ENCODE measurements around the gene PRIMA1. TPM values are rescaled to one million over a fixed set of nuclear protein-coding genes. Genes with fewer than 3 reads are reported as not detected.

The PRIMA1 gene
- total RNA-seq, 1 donor, result not detected

DNA sequence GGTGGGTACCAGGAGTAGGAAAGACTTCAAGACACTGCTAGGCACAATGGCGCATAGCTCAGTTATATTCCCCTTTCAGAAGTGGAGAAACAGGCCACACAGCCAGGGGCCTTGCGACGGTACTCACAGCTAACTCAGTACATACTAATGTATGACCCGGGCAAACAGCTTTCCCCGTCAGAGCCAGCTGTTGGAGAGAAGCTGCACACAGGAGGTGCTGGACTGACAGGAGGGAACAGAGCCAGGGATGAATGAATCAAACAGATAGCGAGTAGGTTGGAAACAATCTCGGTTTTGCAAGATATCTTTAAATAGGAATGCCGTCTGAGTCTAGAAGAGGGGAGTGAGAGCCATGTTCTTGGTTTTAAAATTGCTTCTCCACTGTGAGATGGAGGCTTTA lies 45.5 kb downstream of the PRIMA1 start:
- no peak overlapping the region for H3K4me3 ChIP-seq (ENCODE audit: insufficient read depth, low read length)
- no peaks in the 10 kb centered on the region for H4K20me1 ChIP-seq (ENCODE audit: insufficient read depth, low read length)
- H3K27ac ChIP-seq (ENCODE audit: low read depth, low read length), result no peak overlapping the region
- DNase-seq (ENCODE audit: insufficient read length, low spot score, missing footprints), result peak; percentile 3
- no peaks in the 10 kb centered on the region for H3K4me1 ChIP-seq (ENCODE audit: insufficient read depth, low read length)
- H3K9me3 ChIP-seq (ENCODE audit: low read depth, low read length), result no peaks in the 10 kb centered on the region
- no peaks in the 10 kb centered on the region for H3K36me3 ChIP-seq (ENCODE audit: insufficient read depth, low read length)
- H3K4me2 ChIP-seq (ENCODE audit: insufficient read depth, low read length), result no peak overlapping the region
- H2AFZ ChIP-seq (ENCODE audit: low read length), result no peak overlapping the region
- H3K27me3 ChIP-seq (ENCODE audit: insufficient read depth, low read length), result no peaks in the 10 kb centered on the region
- no peaks in the 10 kb centered on the region for H3K79me2 ChIP-seq (ENCODE audit: insufficient read depth, low read length)
- TF ChIP-seq, protein P1, sequence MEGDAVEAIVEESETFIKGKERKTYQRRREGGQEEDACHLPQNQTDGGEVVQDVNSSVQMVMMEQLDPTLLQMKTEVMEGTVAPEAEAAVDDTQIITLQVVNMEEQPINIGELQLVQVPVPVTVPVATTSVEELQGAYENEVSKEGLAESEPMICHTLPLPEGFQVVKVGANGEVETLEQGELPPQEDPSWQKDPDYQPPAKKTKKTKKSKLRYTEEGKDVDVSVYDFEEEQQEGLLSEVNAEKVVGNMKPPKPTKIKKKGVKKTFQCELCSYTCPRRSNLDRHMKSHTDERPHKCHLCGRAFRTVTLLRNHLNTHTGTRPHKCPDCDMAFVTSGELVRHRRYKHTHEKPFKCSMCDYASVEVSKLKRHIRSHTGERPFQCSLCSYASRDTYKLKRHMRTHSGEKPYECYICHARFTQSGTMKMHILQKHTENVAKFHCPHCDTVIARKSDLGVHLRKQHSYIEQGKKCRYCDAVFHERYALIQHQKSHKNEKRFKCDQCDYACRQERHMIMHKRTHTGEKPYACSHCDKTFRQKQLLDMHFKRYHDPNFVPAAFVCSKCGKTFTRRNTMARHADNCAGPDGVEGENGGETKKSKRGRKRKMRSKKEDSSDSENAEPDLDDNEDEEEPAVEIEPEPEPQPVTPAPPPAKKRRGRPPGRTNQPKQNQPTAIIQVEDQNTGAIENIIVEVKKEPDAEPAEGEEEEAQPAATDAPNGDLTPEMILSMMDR (IDR thresholded peaks at IDR 0.05; ENCODE audit: extremely low read depth, low read depth, low read length), result no peak

DNA sequence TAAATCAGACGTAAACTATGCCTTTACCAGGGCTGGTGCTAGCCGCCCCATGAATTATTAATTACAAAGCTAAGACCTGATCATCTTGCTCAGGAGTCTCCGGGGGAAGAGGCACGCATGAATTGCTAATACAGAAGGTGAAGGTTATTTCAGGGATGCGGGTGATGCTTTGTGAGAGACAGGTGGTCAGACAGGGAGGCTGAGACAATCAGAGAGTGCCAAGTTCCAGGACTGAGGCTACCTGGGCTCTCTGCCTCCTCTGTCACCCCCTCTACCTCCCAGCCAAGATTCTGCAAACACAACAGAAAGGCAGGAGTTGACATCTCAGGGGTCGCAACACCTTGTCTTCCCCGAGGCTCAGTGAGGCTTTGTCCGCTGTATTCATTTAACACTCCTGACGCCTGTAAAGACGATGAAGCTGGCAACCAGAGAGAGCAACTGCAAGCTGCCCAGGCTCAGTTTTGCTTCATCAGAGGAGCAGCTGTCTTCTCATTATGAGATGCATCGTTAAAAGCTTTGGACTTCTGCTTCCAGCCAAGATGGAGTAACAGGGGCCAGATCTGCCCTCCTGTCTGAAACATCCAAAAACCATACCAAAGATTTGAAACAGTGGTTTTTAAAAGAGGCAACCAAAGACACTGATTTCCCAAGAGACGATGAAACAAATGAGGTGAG lies 46.6 kb downstream of the PRIMA1 start:
- Histone ChIP-seq H4K20me1 (ENCODE audit: insufficient read depth, low read length) (no peaks in the 10 kb centered on the region), H3K27me3 (ENCODE audit: insufficient read depth, low read length) (no peaks in the 10 kb centered on the region), H3K36me3 (ENCODE audit: insufficient read depth, low read length) (no peaks in the 10 kb centered on the region), H3K9me3 (ENCODE audit: low read depth, low read length) (no peaks in the 10 kb centered on the region), H3K27ac (ENCODE audit: low read depth, low read length) (no peak overlapping the region), H3K4me3 (ENCODE audit: insufficient read depth, low read length) (no peak overlapping the region), H3K4me2 (ENCODE audit: insufficient read depth, low read length) (no peak overlapping the region), H2AFZ (ENCODE audit: low read length) (no peak overlapping the region), H3K4me1 (ENCODE audit: insufficient read depth, low read length) (no peaks in the 10 kb centered on the region), H3K79me2 (ENCODE audit: insufficient read depth, low read length) (no peaks in the 10 kb centered on the region)
- TF ChIP-seq, protein P1 (IDR thresholded peaks at IDR 0.05; ENCODE audit: extremely low read depth, low read depth, low read length), result no peak
- DNase-seq (ENCODE audit: insufficient read length, low spot score, missing footprints), result peak; percentile 18

DNA sequence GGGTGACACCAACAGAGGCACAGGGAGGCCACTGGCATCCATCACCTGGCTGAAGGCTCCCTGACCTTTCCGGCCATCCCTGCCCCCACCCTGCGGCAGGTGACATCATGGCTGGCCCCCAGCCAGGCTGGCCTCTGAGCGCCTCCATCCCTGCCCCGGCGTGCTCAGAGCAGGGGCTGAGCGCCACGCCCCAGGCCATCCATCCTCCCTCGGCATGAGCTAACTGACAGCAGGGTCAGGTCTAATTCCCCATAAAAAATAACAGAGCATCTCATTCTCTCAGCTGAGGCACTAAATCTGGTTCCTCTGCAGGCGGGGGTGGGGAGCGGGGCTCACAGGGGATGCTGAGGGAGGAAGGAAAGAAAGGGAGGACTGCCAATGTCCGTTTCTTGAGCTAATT lies 50.7 kb downstream of the PRIMA1 start:
- Histone ChIP-seq H3K4me3 (ENCODE audit: insufficient read depth, low read length) (no peak overlapping the region), H3K27ac (ENCODE audit: low read depth, low read length) (no peak overlapping the region), H4K20me1 (ENCODE audit: insufficient read depth, low read length) (no peaks in the 10 kb centered on the region), H3K4me2 (ENCODE audit: insufficient read depth, low read length) (no peak overlapping the region), H2AFZ (ENCODE audit: low read length) (no peak overlapping the region), H3K79me2 (ENCODE audit: insufficient read depth, low read length) (no peaks in the 10 kb centered on the region), H3K27me3 (ENCODE audit: insufficient read depth, low read length) (no peaks in the 10 kb centered on the region), H3K9me3 (ENCODE audit: low read depth, low read length) (no peaks in the 10 kb centered on the region), H3K36me3 (ENCODE audit: insufficient read depth, low read length) (no peaks in the 10 kb centered on the region), H3K4me1 (ENCODE audit: insufficient read depth, low read length) (no peaks in the 10 kb centered on the region)
- TF ChIP-seq, protein P1 (IDR thresholded peaks at IDR 0.05; ENCODE audit: extremely low read depth, low read depth, low read length), result no peak
- peak; percentile 5 for DNase-seq (ENCODE audit: insufficient read length, low spot score, missing footprints)

DNA sequence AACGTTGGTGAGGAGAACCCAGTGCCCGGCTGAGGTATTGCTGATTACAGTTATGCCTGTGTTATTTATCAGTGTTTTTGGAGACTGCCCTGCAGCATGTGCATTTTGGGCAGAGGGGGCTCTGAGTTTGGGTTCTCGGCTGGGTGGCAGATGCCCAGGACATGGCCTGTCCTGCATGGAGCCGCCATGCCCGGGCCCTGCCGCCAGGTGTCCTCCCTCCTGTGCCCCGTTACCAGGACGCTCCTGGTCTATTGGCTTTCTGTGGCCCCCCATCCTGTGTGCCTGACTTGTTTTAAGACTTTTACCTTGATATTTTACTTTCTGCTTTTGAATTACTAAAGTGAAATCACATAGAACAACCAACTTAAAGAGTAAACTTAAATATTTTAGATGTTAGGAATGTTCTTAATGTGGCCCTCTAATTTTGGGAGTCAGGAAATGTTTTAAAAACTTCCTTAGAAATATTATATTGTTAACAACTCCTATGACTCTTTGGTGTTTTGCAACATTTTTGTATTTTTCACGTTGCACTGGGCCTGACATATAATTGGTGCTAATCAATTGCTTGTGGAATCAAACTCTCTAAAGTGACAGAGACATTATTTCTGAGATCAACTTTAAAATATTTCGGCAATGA lies 51.8 kb downstream of the PRIMA1 start:
- H3K4me3 ChIP-seq (ENCODE audit: insufficient read depth, low read length), result no peak overlapping the region
- no peaks in the 10 kb centered on the region for H3K79me2 ChIP-seq (ENCODE audit: insufficient read depth, low read length)
- H2AFZ ChIP-seq (ENCODE audit: low read length), result no peak overlapping the region
- no peak overlapping the region for H3K4me2 ChIP-seq (ENCODE audit: insufficient read depth, low read length)
- H3K4me1 ChIP-seq (ENCODE audit: insufficient read depth, low read length), result no peaks in the 10 kb centered on the region
- DNase-seq (ENCODE audit: insufficient read length, low spot score, missing footprints), result peak; percentile 53
- TF ChIP-seq, protein P1 (IDR thresholded peaks at IDR 0.05; ENCODE audit: extremely low read depth, low read depth, low read length), result peak; percentile 16
- H3K36me3 ChIP-seq (ENCODE audit: insufficient read depth, low read length), result no peaks in the 10 kb centered on the region
- H3K27me3 ChIP-seq (ENCODE audit: insufficient read depth, low read length), result no peaks in the 10 kb centered on the region
- H4K20me1 ChIP-seq (ENCODE audit: insufficient read depth, low read length), result no peaks in the 10 kb centered on the region
- no peak overlapping the region for H3K27ac ChIP-seq (ENCODE audit: low read depth, low read length)
- no peaks in the 10 kb centered on the region for H3K9me3 ChIP-seq (ENCODE audit: low read depth, low read length)
